Lung (tissue), 12 donors: ENCODE results near the gene RNF144A. TPM values are rescaled to one million over a fixed set of nuclear protein-coding genes. Genes with fewer than 3 reads are reported as not detected.

ENCODE experiments used
- ATAC-seq: fragments of 200-7000 bp; cut with Tn5 transposase; one replicate; pipeline ENCODE4 v1.9.1; 2020; ENCODE audit warnings: moderate number of reproducible peaks; ENCODE audit not compliant: insufficient read depth, low FRiP score
- DNase-seq, 3 donors: peaks; one replicate each; pipeline ENCODE4 v3.0.0-alpha.2; 2013 to 2017
- H3K27ac ChIP-seq, 2 donors: one replicate each; pipeline ENCODE4 v1.5.1; 2013; ENCODE audit warnings: mild to moderate bottlenecking in 2 of 2, moderate library complexity in 2 of 2, control low read depth in 1 of 2, inconsistent platforms in 1 of 2, low read depth in 1 of 2, low read length in 1 of 2
- H3K27me3 ChIP-seq, 3 donors: one replicate each; pipeline ENCODE4 v1.5.1; 2013; ENCODE audit warnings: low read length in 2 of 3; ENCODE audit not compliant: control insufficient read depth in 3 of 3, insufficient read depth in 3 of 3
- H3K36me3 ChIP-seq, 4 donors: one replicate each; pipeline ENCODE4 v1.5.1; 2013; ENCODE audit warnings: low read length in 4 of 4, mild to moderate bottlenecking in 1 of 4, moderate library complexity in 1 of 4; ENCODE audit not compliant: control insufficient read depth in 4 of 4, insufficient read depth in 4 of 4
- H3K4me1 ChIP-seq, 5 donors: one replicate each; pipeline ENCODE4 v1.5.1; 2013; ENCODE audit warnings: low read length in 5 of 5, mild to moderate bottlenecking in 2 of 5, moderate library complexity in 1 of 5; ENCODE audit not compliant: control insufficient read depth in 5 of 5, insufficient read depth in 5 of 5
- H3K4me3 ChIP-seq: one replicate; pipeline ENCODE4 v1.5.1; 2013; ENCODE audit warnings: mild to moderate bottlenecking, control low read depth, moderate library complexity
- H3K9ac ChIP-seq, 2 donors: one replicate each; pipeline ENCODE4 v1.5.1; 2013; ENCODE audit warnings: low read length in 2 of 2, control low read depth in 1 of 2; ENCODE audit not compliant: insufficient read depth in 1 of 2
- H3K9me3 ChIP-seq, 4 donors: one replicate each; pipeline ENCODE4 v1.5.1; 2013; ENCODE audit warnings: low read length in 3 of 4, mild to moderate bottlenecking in 1 of 4, moderate library complexity in 1 of 4; ENCODE audit not compliant: control insufficient read depth in 4 of 4, insufficient read depth in 3 of 4
- CTCF ChIP-seq: IDR thresholded peaks from 2 replicates; pipeline ENCODE4 v1.5.1; 2012; ENCODE audit warnings: mild to moderate bottlenecking; ENCODE audit errors: control extremely low read depth, extremely low read depth
- WGBS, 2 donors: extraction: QIAGEN DNeasy Blood & Tissue Kit; methylation state at CpG; one replicate each; pipeline ENCODE4 v1.1.7; 2013; 5-methylcytosine and 5-hydroxymethylcytosine counted together
- polyA plus RNA-seq, 2 donors: library from polyadenylated mRNA; stranded (reverse); fragments of 200-250 nt; gene quantifications; one replicate each; pipeline ENCODE4 v1.2.1, GENCODE V29; 2013
- total RNA-seq, 2 donors: library from RNA; depleted of rRNA in 1 of 2; stranded (reverse); fragments of >200 nt in 1 of 2; gene quantifications; one replicate each; pipeline ENCODE4 v1.2.1, GENCODE V29; 2014 to 2021
- donor health status: control.
- donor health status: control.
- donor health status: Bipolar disorder and iron deficiency.
- donor health status: healthy.
- donor health status: DM: yes; HTN: yes; CAD: no.

RNF144A gene
- total and polyA plus RNA-seq, 4 donors = 2.7 to 25.3 (median 5.8) TPM

- peak in 1 of 3 donors; percentile 28 for DNase-seq
- no peak for ATAC-seq
Observed at GRCh38 chr2:6971502-6971901, 54.3 kb downstream of the RNF144A start.

GRCh38 chr2:6972067-6972710, 55.0 kb downstream of the RNF144A start:
- ATAC-seq (no peak), DNase-seq (no peak)
- no peak for TF ChIP-seq CTCF
- WGBS, 2 donors = 95 to 96% methylated on average over 5 of the region's 5 CpGs
- Histone ChIP-seq H3K4me3 (no peak overlapping the region), H3K27me3 (no peaks in the 10 kb centered on the region), H3K27ac (no peak overlapping the region), H3K9me3 (no peaks in the 10 kb centered on the region), H3K4me1 (peaks cover 0 to 9% (median 2%) of the 10 kb centered on the region in 5 donors), H3K9ac (no peak overlapping the region), H3K36me3 (peaks cover 0 to 2% (median 0%) of the 10 kb centered on the region in 4 donors)

More at GRCh38 chr2:6971502-6971901, 54.3 kb downstream of the RNF144A start:
- H3K27me3 ChIP-seq = no peaks in the 10 kb centered on the region
- peaks cover 0 to 2% (median 0%) of the 10 kb centered on the region in 4 donors for H3K36me3 ChIP-seq
- no peak overlapping the region for H3K9ac ChIP-seq
- H3K27ac ChIP-seq = no peak overlapping the region
- 94 to 95% methylated on average over 2 of the region's 2 CpGs for WGBS, 2 donors
- no peak overlapping the region for H3K4me3 ChIP-seq
- no peak for TF ChIP-seq CTCF
- peaks cover 0 to 11% (median 0%) of the 10 kb centered on the region in 5 donors for H3K4me1 ChIP-seq
- H3K9me3 ChIP-seq = no peaks in the 10 kb centered on the region

- TF ChIP-seq CTCF = no peak
- H3K4me3 ChIP-seq = no peak overlapping the region
- ATAC-seq (no peak), DNase-seq (no peak)
- H3K4me1 ChIP-seq = peaks cover 0 to 14% (median 1%) of the 10 kb centered on the region in 5 donors
- peaks cover 0 to 2% (median under 1%) of the 10 kb centered on the region in 4 donors for H3K36me3 ChIP-seq
- H3K27ac ChIP-seq = no peak overlapping the region
- WGBS, 2 donors = 81 to 83% methylated on average over 7 of the region's 7 CpGs
- no peaks in the 10 kb centered on the region for H3K9me3 ChIP-seq
- no peak overlapping the region for H3K9ac ChIP-seq
- no peaks in the 10 kb centered on the region for H3K27me3 ChIP-seq
Observed at GRCh38 chr2:6973895-6974545, 56.8 kb downstream of the RNF144A start.
